HG03460 (cell line): ENCODE results near the gene BCDIN3D.
"Not testable (repeated sequence)": the region's sequence is repeated elsewhere in the genome, so short reads cannot be mapped to it uniquely, and the experiment has no call there.

Experiments used
- ATAC-seq: cut with Tn5 transposase; IDR thresholded peaks from one replicate; pipeline ENCODE4 v1.9.1; 2021; ENCODE audit not compliant: unreplicated experiment

Gene BCDIN3D

GRCh38 chr12:49877066-49877465 lies 34.2 kb upstream of the BCDIN3D start:
- no peak for ATAC-seq

DNA sequence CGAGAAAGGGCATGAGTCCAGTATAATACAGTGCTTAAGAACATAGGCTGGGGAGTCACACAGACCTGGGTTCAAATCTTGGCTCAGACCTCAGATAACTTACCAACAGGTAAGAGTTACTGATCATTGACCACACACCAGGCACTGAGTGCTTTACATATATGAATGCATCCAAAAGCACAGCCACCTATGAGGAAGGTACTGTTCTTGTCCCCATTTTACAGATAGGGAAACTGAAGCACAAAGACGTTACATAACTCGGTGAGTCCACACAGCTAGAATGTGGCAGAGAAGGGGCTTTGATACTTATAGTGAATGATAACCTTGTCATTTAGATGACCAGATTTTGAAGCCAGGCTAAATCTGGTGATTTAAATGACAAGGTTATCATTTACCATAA lies 33.2 kb upstream of the BCDIN3D start:
- ATAC-seq = no peak

DNA sequence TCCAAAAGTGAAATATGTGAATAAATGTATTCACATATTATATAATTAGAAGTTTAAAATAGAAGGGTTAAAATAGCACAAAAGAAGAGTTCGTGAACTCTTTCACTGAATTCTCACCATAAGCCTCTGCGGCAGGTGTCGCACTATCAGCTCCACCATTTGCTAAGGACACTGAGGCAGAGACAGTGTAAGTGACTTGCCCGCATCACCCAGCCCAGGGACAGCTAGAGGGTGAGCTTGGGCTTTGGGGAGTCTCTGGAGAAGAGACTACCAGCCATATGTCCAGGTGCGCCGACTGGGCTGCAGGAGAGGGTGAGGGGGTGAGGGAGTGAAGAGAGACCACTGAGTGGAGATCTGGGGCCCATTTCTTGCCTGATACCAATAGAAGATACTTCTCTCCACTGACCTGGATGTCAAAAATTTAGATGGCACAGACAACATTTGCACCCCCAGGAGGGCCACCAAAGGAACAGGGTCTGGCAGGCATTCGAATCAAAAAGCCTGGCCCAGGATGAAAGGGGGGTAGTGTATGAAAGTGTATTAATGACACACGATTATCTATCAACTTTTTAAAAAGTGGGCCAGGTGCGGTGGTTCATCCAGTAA lies 32.3 kb upstream of the BCDIN3D start:
- no peak for ATAC-seq

DNA sequence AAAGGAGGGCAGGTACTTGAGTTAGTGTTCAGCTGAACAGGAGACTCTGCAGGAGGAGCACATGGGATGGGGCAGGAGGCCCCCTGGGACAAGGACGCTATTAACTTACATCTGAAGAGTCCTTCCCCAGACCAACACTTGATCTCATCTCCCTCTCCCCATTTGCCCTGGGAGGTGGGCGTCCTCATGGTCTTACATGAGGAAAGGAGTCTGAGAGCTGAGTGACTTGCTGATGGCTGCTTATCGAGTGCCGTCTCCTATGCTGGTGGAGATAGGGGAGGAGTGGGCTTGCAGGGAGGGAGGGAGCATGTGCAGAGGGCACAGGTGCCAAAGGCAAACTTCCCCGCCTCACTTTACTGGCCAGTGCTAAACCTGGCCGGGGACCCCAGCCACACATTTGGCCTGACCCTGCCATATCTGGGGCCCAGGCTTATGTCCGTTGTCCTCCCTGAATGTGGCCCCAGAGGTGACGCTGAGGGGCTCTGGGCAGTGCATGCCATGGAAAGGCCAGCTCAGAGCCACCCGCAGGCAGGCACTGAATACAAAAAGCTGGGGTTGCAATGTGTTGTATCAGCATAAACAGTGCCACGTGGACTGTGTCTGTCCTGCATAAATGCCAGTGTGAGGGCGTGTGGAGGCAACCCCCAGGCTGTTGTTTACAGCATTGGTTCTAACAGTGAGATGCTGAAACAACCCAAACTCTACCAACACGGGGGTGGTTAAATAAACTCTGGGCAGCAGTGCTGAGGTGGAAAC lies 31.4 kb upstream of the BCDIN3D start:
- ATAC-seq = no peak

DNA sequence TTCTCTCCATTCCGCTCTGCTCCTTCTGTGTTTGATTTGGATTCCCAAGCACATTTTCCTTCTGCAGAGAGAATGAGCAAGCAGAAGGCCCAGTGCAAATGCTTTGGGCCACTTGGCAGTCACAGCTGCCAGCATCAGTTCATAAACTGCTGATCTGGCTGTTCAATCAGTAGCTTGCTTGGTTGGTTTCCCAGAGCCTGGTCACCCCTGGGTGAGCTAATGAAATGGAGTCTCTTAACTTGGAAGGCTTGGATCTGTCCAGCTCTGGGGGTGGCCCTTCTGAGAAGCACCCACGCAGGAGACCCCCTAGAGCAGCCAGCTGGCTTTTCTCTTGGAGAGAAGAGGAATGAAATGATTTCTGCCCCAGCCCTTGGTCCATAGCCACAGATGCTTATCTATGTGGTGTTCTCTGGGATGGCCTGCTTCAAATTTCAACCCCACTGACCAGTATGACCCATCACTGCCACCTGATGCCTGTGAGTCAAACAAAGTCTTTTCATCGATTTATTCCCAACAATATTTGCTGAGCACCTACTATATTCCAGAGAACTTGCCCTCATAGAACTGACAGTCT lies 30.5 kb upstream of the BCDIN3D start:
- ATAC-seq = no peak

DNA sequence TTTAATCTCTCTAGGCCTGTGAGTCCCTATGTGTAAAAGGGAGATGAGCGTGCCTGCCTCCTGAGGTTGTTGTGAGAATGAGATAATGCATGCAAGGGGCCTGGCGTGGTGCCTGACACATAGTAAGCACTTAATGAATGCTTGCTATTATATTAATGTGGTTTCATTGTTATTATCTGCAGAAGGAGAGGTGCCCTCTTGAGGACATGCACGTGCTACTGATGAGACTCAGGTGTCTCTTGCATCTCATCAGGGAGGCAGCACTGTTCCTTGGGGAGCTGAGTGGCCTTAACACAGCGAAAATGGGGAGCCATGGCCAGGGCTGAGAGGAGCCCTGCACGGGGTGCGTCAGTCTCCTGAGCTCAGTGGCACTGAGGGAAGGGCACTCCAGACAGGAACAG lies 29.9 kb upstream of the BCDIN3D start:
- ATAC-seq = no peak

GRCh38 chr12:49872381-49872780 lies 29.5 kb upstream of the BCDIN3D start:
- no peak for ATAC-seq

DNA sequence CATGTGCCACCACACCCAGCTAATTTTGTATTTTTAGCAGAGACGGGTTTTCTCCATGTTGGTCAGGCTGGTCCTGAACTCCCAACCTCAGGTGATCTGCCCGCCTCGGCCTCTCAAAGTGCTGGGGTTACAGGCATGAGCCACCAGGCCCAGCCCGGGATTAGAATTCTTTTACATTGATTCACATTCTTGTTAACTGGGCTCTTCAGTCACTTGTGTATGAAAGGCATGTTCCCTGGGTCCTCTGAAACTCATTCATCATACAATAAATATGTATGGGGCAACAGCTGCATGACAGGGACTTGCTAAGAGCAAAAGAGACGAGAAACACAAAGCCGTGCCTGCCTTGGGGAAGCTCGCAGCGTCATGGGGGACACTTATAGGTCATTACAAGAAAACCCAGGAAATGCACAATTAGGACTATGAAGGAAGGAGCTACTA lies 28.9 kb upstream of the BCDIN3D start:
- ATAC-seq = not testable (repeated sequence)

DNA sequence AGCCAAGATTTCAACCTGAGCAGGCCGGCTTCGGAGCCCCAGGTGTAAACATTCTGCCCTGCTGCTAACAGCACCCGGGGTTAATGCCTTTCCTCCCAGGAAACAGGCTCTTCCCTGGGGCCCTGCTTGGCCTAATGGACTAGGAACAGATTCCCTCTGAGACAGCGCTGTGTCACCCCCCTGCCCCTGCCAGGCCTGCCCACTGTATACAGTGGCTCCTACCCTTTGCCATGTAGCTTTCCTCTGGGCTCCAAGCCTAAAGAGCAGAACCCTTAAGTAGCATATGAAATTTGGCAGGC lies 28.3 kb upstream of the BCDIN3D start:
- no peak for ATAC-seq

- no peak for ATAC-seq
Observed at GRCh38 chr12:49870501-49871262, 27.8 kb upstream of the BCDIN3D start.

DNA sequence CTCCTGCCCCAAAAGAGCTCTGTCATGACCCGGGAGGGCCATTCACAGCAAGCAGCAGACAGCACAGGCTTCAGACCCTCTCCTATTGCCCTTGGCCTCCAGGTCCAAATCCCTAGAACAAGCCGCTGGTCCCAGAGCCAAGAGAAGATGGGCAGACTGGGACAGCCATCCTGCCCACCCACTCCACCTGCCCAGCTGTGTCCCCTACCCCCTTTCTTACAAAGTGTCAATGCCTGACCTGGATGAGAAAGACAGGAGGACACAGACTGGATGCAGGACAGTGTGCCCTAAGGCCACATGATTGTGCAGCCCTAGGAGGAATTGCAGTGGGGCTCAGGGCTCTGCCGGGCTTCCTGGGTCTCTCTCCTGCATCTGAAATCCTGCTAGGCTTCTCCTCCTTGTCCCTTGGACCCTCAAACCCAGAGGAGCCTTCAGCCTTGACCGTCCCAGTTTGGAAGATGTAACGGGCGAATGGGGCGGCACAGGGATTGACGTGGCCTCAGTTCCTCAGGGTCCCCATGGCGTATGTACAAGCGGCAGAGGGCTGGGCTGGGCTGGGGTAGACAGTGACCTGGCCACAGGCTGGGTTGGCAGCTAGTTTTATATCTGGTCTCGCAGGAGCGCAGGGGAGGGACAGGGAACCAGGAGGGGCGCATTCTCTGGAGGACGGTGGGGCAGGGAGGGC lies 27.1 kb upstream of the BCDIN3D start:
- no peak for ATAC-seq

DNA sequence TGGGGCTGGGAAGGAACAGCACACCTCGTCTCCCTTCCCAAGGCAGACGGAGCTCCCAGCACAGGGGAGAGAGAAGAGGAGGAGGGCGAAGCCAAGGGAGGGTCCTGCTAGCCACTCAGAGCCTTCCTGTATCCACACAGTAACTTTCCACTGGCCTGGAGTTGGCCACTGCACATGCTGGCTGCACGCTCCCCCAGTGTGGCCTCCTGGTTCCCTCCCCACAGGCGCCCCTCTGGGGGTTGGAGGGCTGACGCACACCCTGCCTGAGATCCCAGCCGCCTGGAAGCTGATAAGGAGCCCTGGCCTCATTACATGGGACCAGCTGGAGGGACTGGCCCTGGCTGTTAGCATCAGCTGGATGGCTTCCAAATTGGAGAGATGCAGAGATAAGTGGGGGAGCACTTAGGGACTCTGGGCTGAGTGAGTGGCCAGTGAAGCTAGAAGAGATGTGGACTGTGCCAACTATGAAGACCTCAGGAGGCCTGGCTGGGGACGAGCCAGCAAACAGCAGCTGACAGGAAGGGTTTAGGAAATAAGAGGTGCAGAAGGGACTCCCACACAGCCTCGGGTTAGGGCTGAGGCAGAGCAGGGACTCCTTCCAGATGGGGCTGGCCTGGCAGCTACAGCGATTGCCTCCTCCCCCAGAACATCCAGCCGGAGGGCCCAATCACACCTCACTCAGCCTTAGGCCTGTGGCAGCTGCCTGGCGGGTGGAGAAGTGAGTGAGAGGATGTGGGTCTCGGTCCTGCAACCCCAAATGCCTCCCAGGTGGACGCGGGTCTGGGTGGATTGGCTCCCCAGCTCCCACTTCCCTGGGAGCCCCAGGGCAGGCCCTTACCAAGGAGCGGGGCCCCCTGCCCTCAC lies 26.3 kb upstream of the BCDIN3D start:
- ATAC-seq = no peak

DNA sequence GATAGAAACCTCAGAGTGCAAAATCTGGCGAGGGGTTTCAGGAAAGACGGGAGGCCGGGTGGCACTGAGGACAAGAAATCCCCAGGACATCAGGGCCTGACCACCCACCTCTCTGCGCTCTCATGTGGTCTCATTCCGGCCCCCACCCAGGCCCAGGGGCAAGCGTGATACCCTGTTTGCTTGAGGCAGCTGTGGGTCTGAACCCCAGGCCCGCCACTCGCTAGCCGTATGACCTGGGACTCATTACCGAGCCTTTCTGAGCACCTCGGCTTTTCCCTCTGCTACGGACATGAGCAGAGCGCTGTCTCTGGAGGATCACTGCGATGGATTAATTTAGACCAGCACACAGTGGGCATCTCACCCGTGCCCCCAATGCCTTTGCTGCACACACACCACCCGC lies 25.5 kb upstream of the BCDIN3D start:
- no peak for ATAC-seq

GRCh38 chr12:49867570-49868341 lies 24.9 kb upstream of the BCDIN3D start:
- ATAC-seq = no peak

GRCh38 chr12:49866859-49867569 lies 24.1 kb upstream of the BCDIN3D start:
- no peak for ATAC-seq

GRCh38 chr12:49865782-49866135 lies 22.9 kb upstream of the BCDIN3D start:
- ATAC-seq = no peak

GRCh38 chr12:49865109-49865781 lies 22.3 kb upstream of the BCDIN3D start:
- ATAC-seq = no peak

DNA sequence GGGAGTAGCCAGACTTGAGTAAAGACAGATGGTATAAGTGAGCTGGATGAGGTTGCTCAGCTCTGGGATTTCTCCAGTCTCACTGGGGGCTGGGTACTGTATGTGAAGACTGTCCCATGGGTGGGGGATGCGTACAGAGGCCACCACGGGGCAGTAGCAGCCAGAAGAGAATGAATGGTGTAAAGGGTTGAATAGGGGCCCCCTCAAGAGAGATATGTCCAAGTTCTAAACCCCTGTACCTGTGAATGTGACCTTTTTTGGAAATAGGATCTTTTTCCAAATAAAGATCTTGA lies 21.8 kb upstream of the BCDIN3D start:
- ATAC-seq = no peak
